ENCODE measurements around the gene KNG1. TPM values are rescaled to one million over a fixed set of nuclear protein-coding genes. Genes with fewer than 3 reads are reported as not detected.

The KNG1 gene
- total and polyA plus RNA-seq, 10 of the 15 experiments (the other 5 are each of a cell fraction or from before 2014, with no cell fraction given) = 0.21 TPM; not detected in 9

- TF ChIP-seq MLLT1 (IDR thresholded peaks at IDR 0.05) (peak; percentile 98), CHD2 (IDR thresholded peaks at IDR 0.05; ENCODE audit: borderline replicate concordance, low read depth, low read length) (peak; percentile 96), EZH2 (IDR thresholded peaks at IDR 0.05; ENCODE audit: borderline replicate concordance, control insufficient read depth, low read depth, low read length) (no peak), CTCF (IDR thresholded peaks at IDR 0.05 in 2 of 3, conservative IDR thresholded peaks at IDR 0.05 in 1 of 3; ENCODE audit: control insufficient read depth in 2 of 3, extremely low read depth in 1 of 3, insufficient read depth in 1 of 3, low read depth in 3 of 3, low read length in 3 of 3) (no peak), SRF (IDR thresholded peaks at IDR 0.05; ENCODE audit: low read depth in 2 of 2, low read length in 2 of 2) (0 out of 4 replicates have a peak, but pooled peaks of 1 of the 2 experiments have one; percentile 6), ATF7 (IDR thresholded peaks at IDR 0.05; ENCODE audit: low read depth) (peak; percentile 79), MAX (IDR thresholded peaks at IDR 0.05; ENCODE audit: low read depth, low read length) (peak; percentile 57; the same call in 1 of the 2 replicates), HSF1 (IDR thresholded peaks at IDR 0.05; ENCODE audit: low read depth, low read length) (peak; percentile 9; the same call in 1 of the 2 replicates), CUX1 (IDR thresholded peaks at IDR 0.05; ENCODE audit: insufficient replicate concordance, low read depth, low read length) (no peak), NKRF (conservative IDR thresholded peaks at IDR 0.05) (peak; percentile 65; the same call in 1 of the 2 replicates), MXI1 (IDR thresholded peaks at IDR 0.05; ENCODE audit: low read depth, low read length) (peak; percentile 71; the same call in 1 of the 2 replicates), EP300 (IDR thresholded peaks at IDR 0.05; ENCODE audit: borderline replicate concordance in 1 of 2, control insufficient read depth in 1 of 2, low read depth in 2 of 2, low read length in 2 of 2) (0 out of 4 replicates have a peak, but pooled peaks of 1 of the 2 experiments have one; percentile 11)
These were observed 66.0 kb downstream of the KNG1 start, which contains the start of gene EIF4A2 (continued) for GRCh38 chr3:186783058-186783730.

Data from GM12878 (cell line).